ENCODE results near the gene KRTAP23-1.

KRTAP23-1 gene

GRCh38 chr21:30372139-30372770 is 23.8 kb upstream of the KRTAP23-1 start, which contains the start of gene KRTAP13-2:
TSS of gene KRTAP13-2 (minus strand) at chr21:30372271. CDS start at chr21:30372213, 58 bp downstream.
- TF ChIP-seq CTCF (IDR thresholded peaks at IDR 0.05; ENCODE audit: insufficient read depth, low read length) (no peak), SPI1 (IDR thresholded peaks at IDR 0.05; ENCODE audit: borderline replicate concordance, low read depth) (no peak)
- H3K27ac ChIP-seq (replicated peaks): no peak within 1 kb of the TSS
- H3K27me3 ChIP-seq (ENCODE audit: insufficient read depth, poor library complexity, severe bottlenecking): no peaks in the 10 kb centered on the region

GRCh38 chr21:30355906-30356305 is 7.5 kb upstream of the KRTAP23-1 start:
- no peaks in the 10 kb centered on the region for H3K27me3 ChIP-seq (ENCODE audit: insufficient read depth, poor library complexity, severe bottlenecking)
- no peak overlapping the region for H3K4me3 ChIP-seq (replicated peaks; ENCODE audit: insufficient read depth, low read length)
- TF ChIP-seq SPI1 (IDR thresholded peaks at IDR 0.05; ENCODE audit: borderline replicate concordance, low read depth) (no peak), GABPA (IDR thresholded peaks at IDR 0.05; ENCODE audit: low read depth) (no peak), REST (IDR thresholded peaks at IDR 0.05; ENCODE audit: insufficient replicate concordance, low read depth) (no peak), POLR2AphosphoS5 (IDR thresholded peaks at IDR 0.05; ENCODE audit: low read depth) (no peak), CTCF (IDR thresholded peaks at IDR 0.05; ENCODE audit: insufficient read depth, low read length) (no peak)
- H3K27ac ChIP-seq (replicated peaks): no peak overlapping the region
- no peak for DNase-seq (ENCODE audit: low read depth in 1 of 2, low spot score in 1 of 2)

More at GRCh38 chr21:30372139-30372770, 23.8 kb upstream of the KRTAP23-1 start, which contains the start of gene KRTAP13-2:
- H3K4me3 ChIP-seq (replicated peaks; ENCODE audit: insufficient read depth, low read length): no peak within 1 kb of the TSS
- no peak for DNase-seq (ENCODE audit: low read depth in 1 of 2, low spot score in 1 of 2)

- no peak for DNase-seq (ENCODE audit: low read depth in 1 of 2, low spot score in 1 of 2)
- H3K27me3 ChIP-seq (ENCODE audit: insufficient read depth, poor library complexity, severe bottlenecking): no peaks in the 10 kb centered on the region
- no peak overlapping the region for H3K27ac ChIP-seq (replicated peaks)
- TF ChIP-seq REST (IDR thresholded peaks at IDR 0.05; ENCODE audit: insufficient replicate concordance, low read depth) (no peak), CTCF (IDR thresholded peaks at IDR 0.05; ENCODE audit: insufficient read depth, low read length) (no peak), SPI1 (IDR thresholded peaks at IDR 0.05; ENCODE audit: borderline replicate concordance, low read depth) (no peak)
- no peak overlapping the region for H3K4me3 ChIP-seq (replicated peaks; ENCODE audit: insufficient read depth, low read length)
Observed at GRCh38 chr21:30354308-30355005, 6.1 kb upstream of the KRTAP23-1 start.

Measured in HL-60 (cell line).